KMS-11 (cell line): ENCODE data around the gene S1PR2.

ENCODE experiments used
- H2AFZ ChIP-seq: fragments of 200-600 bp; sonication (generic); 2 replicates; pipeline ENCODE4 v1.6.1; 2016; ENCODE audit warnings: antibody characterized with exemption, mixed run types, low read depth
- H3K27ac ChIP-seq: fragments of 200-600 bp; sonication (generic); 2 replicates; pipeline ENCODE4 v1.6.1; 2016; ENCODE audit warnings: mild to moderate bottlenecking, mixed run types
- H3K27me3 ChIP-seq: fragments of 200-600 bp; sonication (generic); 2 replicates; pipeline ENCODE4 v1.6.1; 2017; ENCODE audit warnings: mild to moderate bottlenecking, low read depth, mixed run types, moderate library complexity; ENCODE audit not compliant: insufficient read depth
- H3K36me3 ChIP-seq: fragments of 200-600 bp; sonication (generic); 2 replicates; pipeline ENCODE4 v1.6.1; 2017; ENCODE audit warnings: mild to moderate bottlenecking, mixed run types; ENCODE audit not compliant: insufficient read depth
- H3K4me1 ChIP-seq: fragments of 200-600 bp; sonication (generic); 2 replicates; pipeline ENCODE4 v1.6.1; 2016; ENCODE audit warnings: mild to moderate bottlenecking, low read depth, mixed run types; ENCODE audit not compliant: poor library complexity, severe bottlenecking
- H3K4me2 ChIP-seq: fragments of 200-600 bp; sonication (generic); 2 replicates; pipeline ENCODE4 v1.7.0; 2016; ENCODE audit warnings: mild to moderate bottlenecking, mixed run types
- H3K4me3 ChIP-seq: fragments of 200-600 bp; sonication (generic); IDR thresholded peaks from 2 replicates; pipeline ENCODE4 v1.6.1; 2017; ENCODE audit warnings: low read depth, low read length, mixed read lengths; ENCODE audit not compliant: insufficient read depth
- H3K79me2 ChIP-seq: fragments of 200-600 bp; sonication (generic); 2 replicates; pipeline ENCODE4 v1.6.1; 2016; ENCODE audit warnings: low read depth, mixed run types; ENCODE audit not compliant: insufficient read depth
- H3K9ac ChIP-seq: fragments of 200-600 bp; sonication (generic); 2 replicates; pipeline ENCODE4 v1.6.1; 2016; ENCODE audit warnings: mild to moderate bottlenecking, mixed run types
- H4K20me1 ChIP-seq: fragments of 200-600 bp; sonication (generic); 2 replicates; pipeline ENCODE4 v1.6.1; 2016; ENCODE audit warnings: mild to moderate bottlenecking, mixed run types; ENCODE audit not compliant: insufficient read depth
- TF ChIP-seq, protein P1 (sequence below): fragments of 200-600 bp; sonication (generic); conservative IDR thresholded peaks from 2 replicates; pipeline ENCODE4 v1.6.1; 2017; ENCODE audit warnings: low read depth, mild to moderate bottlenecking, antibody characterized with exemption, low read length, moderate library complexity, mixed read lengths

S1PR2 gene

GRCh38 chr19:10217085-10217484 is 14.0 kb downstream of the S1PR2 start:
- H3K9ac ChIP-seq = no peak overlapping the region
- peaks cover 49% of the 10 kb centered on the region for H3K4me1 ChIP-seq
- H3K79me2 ChIP-seq = peaks cover 8% of the 10 kb centered on the region; the same call in 1 of the 2 replicates
- H3K27me3 ChIP-seq = no peaks in the 10 kb centered on the region
- H3K36me3 ChIP-seq = no peaks in the 10 kb centered on the region
- H3K4me2 ChIP-seq = no peak overlapping the region
- no peaks in the 10 kb centered on the region for H4K20me1 ChIP-seq
- no peak overlapping the region for H2AFZ ChIP-seq
- TF ChIP-seq, protein P1, sequence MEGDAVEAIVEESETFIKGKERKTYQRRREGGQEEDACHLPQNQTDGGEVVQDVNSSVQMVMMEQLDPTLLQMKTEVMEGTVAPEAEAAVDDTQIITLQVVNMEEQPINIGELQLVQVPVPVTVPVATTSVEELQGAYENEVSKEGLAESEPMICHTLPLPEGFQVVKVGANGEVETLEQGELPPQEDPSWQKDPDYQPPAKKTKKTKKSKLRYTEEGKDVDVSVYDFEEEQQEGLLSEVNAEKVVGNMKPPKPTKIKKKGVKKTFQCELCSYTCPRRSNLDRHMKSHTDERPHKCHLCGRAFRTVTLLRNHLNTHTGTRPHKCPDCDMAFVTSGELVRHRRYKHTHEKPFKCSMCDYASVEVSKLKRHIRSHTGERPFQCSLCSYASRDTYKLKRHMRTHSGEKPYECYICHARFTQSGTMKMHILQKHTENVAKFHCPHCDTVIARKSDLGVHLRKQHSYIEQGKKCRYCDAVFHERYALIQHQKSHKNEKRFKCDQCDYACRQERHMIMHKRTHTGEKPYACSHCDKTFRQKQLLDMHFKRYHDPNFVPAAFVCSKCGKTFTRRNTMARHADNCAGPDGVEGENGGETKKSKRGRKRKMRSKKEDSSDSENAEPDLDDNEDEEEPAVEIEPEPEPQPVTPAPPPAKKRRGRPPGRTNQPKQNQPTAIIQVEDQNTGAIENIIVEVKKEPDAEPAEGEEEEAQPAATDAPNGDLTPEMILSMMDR = no peak
- no peak overlapping the region for H3K27ac ChIP-seq
- H3K4me3 ChIP-seq = no peak overlapping the region

- TF ChIP-seq, protein P1 = no peak
- Histone ChIP-seq H3K4me1 (peaks cover 26% of the 10 kb centered on the region), H4K20me1 (no peaks in the 10 kb centered on the region), H3K4me3 (no peak overlapping the region), H3K79me2 (no peaks in the 10 kb centered on the region), H3K9ac (no peak overlapping the region), H3K36me3 (no peaks in the 10 kb centered on the region), H3K27ac (no peak overlapping the region), H3K27me3 (no peaks in the 10 kb centered on the region), H3K4me2 (no peak overlapping the region), H2AFZ (no peak overlapping the region)
Measured at GRCh38 chr19:10214784-10215183, 16.3 kb downstream of the S1PR2 start.

DNA sequence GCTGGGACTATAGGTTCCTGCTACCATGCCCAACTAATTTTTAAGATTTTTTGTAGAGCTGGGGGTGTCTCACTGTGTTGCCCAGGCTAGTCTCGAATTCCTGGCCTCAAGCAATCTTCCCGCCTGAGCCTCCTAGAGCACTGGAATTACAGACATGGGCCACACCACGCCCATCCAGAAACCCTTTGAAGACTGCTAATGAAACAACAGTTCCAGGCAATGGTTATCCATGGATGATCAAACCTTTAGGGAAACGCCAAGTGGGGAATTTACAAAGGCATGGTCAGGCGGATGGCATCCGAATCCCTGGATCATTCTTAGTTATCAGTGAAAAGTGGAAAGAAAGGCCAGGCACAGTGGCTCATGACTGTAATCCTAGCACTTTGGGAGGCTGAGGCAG is 19.4 kb downstream of the S1PR2 start:
- no peak overlapping the region for H3K4me3 ChIP-seq

GRCh38 chr19:10211061-10211460 is 20.1 kb downstream of the S1PR2 start:
- no peaks in the 10 kb centered on the region for H3K27me3 ChIP-seq
- no peak overlapping the region for H3K9ac ChIP-seq
- H4K20me1 ChIP-seq = no peaks in the 10 kb centered on the region
- H2AFZ ChIP-seq = no peak overlapping the region
- H3K4me2 ChIP-seq = no peak overlapping the region
- H3K36me3 ChIP-seq = no peaks in the 10 kb centered on the region
- TF ChIP-seq, protein P1 = no peak
- H3K27ac ChIP-seq = no peak overlapping the region
- H3K4me1 ChIP-seq = peaks cover 22% of the 10 kb centered on the region
- no peak overlapping the region for H3K4me3 ChIP-seq
- no peaks in the 10 kb centered on the region for H3K79me2 ChIP-seq

More for the DNA sequence above, 19.4 kb downstream of the S1PR2 start:
- H3K79me2 ChIP-seq = no peaks in the 10 kb centered on the region
- no peak overlapping the region for H3K9ac ChIP-seq
- no peaks in the 10 kb centered on the region for H3K36me3 ChIP-seq
- no peak overlapping the region for H3K27ac ChIP-seq
- H3K27me3 ChIP-seq = no peaks in the 10 kb centered on the region
- no peak overlapping the region for H3K4me2 ChIP-seq
- no peaks in the 10 kb centered on the region for H4K20me1 ChIP-seq
- TF ChIP-seq, protein P1 = no peak
- H2AFZ ChIP-seq = no peak overlapping the region
- peaks cover 17% of the 10 kb centered on the region for H3K4me1 ChIP-seq
